Ascending aorta (tissue), 2 donors: ENCODE measurements around the gene CCDC183. TPM values are rescaled to one million over a fixed set of nuclear protein-coding genes. Genes with fewer than 3 reads are reported as not detected.

Experiments
- DNase-seq, 2 donors: peaks; one replicate each; pipeline ENCODE4 v3.0.0-alpha.2; 2019; ENCODE audit warnings: low spot score in 2 of 2
- H3K27ac ChIP-seq, 2 donors: fragments of 200-600 bp; sonication (generic); one replicate each; pipeline ENCODE4 v1.5.1; 2016 to 2017; ENCODE audit warnings: mild to moderate bottlenecking in 1 of 2
- H3K27me3 ChIP-seq: fragments of 200-600 bp; sonication (generic); one replicate; pipeline ENCODE4 v1.5.1; 2017
- H3K36me3 ChIP-seq, 2 donors: fragments of 200-600 bp; sonication (generic); one replicate each; pipeline ENCODE4 v1.5.1; 2016
- H3K4me1 ChIP-seq, 2 donors: fragments of 200-600 bp; sonication (generic); one replicate each; pipeline ENCODE4 v1.5.1; 2016 to 2017; ENCODE audit warnings: mild to moderate bottlenecking in 1 of 2
- H3K4me3 ChIP-seq, 2 donors: fragments of 200-600 bp; sonication (generic); one replicate each; pipeline ENCODE4 v1.5.1; 2016 to 2017; ENCODE audit warnings: mild to moderate bottlenecking in 1 of 2
- H3K9me3 ChIP-seq, 2 donors: fragments of 200-600 bp; sonication (generic); one replicate each; pipeline ENCODE4 v1.5.1; 2016
- intact Hi-C: fragments of 100-400 bp; cut with DNase I; formaldehyde crosslinking; loops from one replicate; pipeline ENCODE4 v1.15.1; 2023
- total RNA-seq: library from RNA; depleted of rRNA; stranded (reverse); fragments of >200 nt; gene quantifications from one replicate; pipeline ENCODE4 v1.1.0, GENCODE V29; 2016
- TF ChIP-seq, protein P1 (sequence below), 3 experiments: fragments of 200-600 bp in 2 of 3; fragments of 450-650 bp in 1 of 3; sonication (generic) in 2 of 3; IDR thresholded peaks; one replicate each; pipeline ENCODE4 v1.5.1; 2016 to 2019; ENCODE audit warnings: antibody characterized with exemption in 3 of 3, mild to moderate bottlenecking in 1 of 3, moderate library complexity in 1 of 3

Gene CCDC183
- not detected for total RNA-seq

GRCh38 chr9:136796238-136796774 lies at the start of gene CCDC183:
TSS of gene CCDC183 (plus strand) at chr9:136796338. CDS start at chr9:136796398, 60 bp downstream.
- H3K4me3 ChIP-seq = no peak within 1 kb of the TSS
- no peak within 1 kb of the TSS for H3K27ac ChIP-seq
- intact Hi-C loops = loop anchor here (10.0 kb wide), 1 partner anchor 428 kb away; the partner anchor contains the start of genes CYSRT1, RNF208 and RNF224
- TF ChIP-seq, protein P1, sequence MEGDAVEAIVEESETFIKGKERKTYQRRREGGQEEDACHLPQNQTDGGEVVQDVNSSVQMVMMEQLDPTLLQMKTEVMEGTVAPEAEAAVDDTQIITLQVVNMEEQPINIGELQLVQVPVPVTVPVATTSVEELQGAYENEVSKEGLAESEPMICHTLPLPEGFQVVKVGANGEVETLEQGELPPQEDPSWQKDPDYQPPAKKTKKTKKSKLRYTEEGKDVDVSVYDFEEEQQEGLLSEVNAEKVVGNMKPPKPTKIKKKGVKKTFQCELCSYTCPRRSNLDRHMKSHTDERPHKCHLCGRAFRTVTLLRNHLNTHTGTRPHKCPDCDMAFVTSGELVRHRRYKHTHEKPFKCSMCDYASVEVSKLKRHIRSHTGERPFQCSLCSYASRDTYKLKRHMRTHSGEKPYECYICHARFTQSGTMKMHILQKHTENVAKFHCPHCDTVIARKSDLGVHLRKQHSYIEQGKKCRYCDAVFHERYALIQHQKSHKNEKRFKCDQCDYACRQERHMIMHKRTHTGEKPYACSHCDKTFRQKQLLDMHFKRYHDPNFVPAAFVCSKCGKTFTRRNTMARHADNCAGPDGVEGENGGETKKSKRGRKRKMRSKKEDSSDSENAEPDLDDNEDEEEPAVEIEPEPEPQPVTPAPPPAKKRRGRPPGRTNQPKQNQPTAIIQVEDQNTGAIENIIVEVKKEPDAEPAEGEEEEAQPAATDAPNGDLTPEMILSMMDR (IDR thresholded peaks at IDR 0.05) = no peak
- H3K9me3 ChIP-seq = no peaks in the 10 kb centered on the region
- peaks cover 11% of the 10 kb centered on the region for H3K27me3 ChIP-seq
- H3K4me1 ChIP-seq = peaks cover 7 to 24% of the 10 kb centered on the region in 2 donors
- no peak for DNase-seq
- H3K36me3 ChIP-seq = no peaks in the 10 kb centered on the region

DNA sequence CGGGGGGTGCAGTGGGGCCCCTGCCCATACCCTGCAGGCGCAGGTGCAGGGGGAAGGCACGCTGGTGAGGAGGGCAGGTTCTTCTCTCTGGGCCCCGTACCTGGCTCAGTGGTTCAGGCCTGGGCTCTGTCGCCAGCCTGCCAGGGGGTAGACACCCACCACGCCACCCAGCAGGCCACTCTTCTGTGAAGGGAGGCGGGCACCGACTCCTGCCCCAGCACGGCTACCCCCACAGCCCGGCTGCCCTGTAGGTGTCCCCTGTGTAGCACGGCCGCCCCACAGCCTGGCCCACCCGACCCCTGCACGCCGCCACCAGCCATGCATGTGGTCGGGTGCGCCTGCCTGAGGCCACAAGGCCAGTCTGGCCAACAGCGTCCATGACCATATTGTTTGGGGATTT lies 49.5 kb upstream of the CCDC183 start:
- intact Hi-C loops = no loop called here
- TF ChIP-seq, protein P1 (IDR thresholded peaks at IDR 0.05) = no peak
- Histone ChIP-seq H3K4me3 (no peak overlapping the region), H3K36me3 (no peaks in the 10 kb centered on the region), H3K27ac (no peak overlapping the region), H3K9me3 (no peaks in the 10 kb centered on the region), H3K27me3 (peaks cover 10% of the 10 kb centered on the region), H3K4me1 (no peaks in the 10 kb centered on the region)
- DNase-seq = no peak

DNA sequence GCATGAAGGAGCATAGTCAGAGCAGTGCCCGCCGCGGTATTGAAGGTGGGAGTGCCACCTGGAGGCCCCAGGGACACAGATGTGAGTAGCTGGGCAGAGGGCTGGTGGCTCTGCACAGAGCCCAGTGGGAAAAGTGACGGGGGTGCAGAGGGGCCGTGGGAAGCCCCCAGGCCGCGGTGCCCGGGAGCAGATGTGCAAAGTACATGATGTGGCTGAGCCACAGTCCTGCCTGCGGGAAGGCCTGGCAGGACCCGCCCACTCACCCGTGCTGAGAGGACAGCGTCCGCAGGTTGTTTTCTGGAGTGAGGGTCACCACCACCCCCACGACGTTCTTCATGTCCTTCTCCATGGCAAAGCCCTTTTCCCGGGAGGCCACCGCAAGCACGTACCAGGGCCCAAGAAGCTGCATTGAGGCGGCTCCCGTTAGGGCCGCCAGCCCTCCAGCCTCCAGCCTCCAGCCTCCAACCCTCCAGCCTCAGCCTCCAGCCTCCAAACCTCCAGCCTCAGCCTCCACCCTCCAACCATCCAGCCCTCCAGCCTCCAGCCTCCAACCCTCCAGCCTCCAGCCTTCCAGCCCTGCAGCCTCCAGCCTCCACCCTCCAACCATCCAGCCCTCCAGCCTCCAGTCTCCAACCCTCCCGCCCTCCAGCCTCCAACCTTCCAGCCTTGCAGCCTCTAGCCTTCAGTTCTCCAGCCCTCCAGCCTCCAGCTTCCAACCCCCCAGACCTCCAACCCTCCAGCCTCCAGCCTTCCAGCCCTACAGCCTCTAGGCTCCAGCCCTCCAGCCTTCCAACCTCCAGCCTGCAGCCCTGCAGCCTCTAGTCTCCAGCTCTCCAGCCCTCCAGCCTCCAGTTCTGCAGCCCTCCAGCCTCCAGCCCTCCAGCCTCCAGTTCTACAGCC lies 48.7 kb upstream of the CCDC183 start:
- Histone ChIP-seq H3K27ac (no peak overlapping the region), H3K27me3 (peaks cover 5% of the 10 kb centered on the region), H3K4me1 (no peaks in the 10 kb centered on the region), H3K4me3 (no peak overlapping the region), H3K36me3 (no peaks in the 10 kb centered on the region), H3K9me3 (no peaks in the 10 kb centered on the region)
- TF ChIP-seq, protein P1 (IDR thresholded peaks at IDR 0.05) = no peak
- no peak for DNase-seq
- intact Hi-C loops = no loop called here

DNA sequence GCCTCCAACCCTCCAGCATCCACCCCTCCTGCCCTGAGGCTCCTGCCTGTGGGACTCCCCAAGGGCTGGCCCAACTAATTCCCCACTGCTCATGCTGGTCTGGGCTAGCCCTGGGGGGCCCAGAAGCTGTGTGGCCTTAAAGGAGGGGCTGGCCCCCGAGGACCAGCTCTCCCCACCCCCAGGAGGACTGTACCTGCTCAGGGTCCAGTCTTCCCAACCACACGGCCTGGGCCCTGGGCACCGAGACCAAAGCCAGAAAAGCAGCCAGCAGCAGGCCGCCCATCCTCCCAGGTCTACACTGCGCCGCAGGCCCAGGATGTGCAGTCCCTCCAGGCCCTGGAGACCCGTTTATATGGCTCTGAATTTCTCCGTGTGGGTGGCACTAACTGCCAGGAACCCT lies 47.9 kb upstream of the CCDC183 start, which contains the start of gene LCN6:
LCN6 (minus strand) TSS at position 325 of the 400 bp plus-strand sequence; CDS start at position 283, 42 bp downstream.
- Histone ChIP-seq H3K27me3 (no peaks in the 10 kb centered on the region), H3K9me3 (no peaks in the 10 kb centered on the region), H3K4me1 (no peaks in the 10 kb centered on the region), H3K36me3 (no peaks in the 10 kb centered on the region), H3K4me3 (no peak within 1 kb of the TSS), H3K27ac (no peak within 1 kb of the TSS)
- no peak for DNase-seq
- intact Hi-C loops = no loop called here
- TF ChIP-seq, protein P1 (IDR thresholded peaks at IDR 0.05) = no peak

DNA sequence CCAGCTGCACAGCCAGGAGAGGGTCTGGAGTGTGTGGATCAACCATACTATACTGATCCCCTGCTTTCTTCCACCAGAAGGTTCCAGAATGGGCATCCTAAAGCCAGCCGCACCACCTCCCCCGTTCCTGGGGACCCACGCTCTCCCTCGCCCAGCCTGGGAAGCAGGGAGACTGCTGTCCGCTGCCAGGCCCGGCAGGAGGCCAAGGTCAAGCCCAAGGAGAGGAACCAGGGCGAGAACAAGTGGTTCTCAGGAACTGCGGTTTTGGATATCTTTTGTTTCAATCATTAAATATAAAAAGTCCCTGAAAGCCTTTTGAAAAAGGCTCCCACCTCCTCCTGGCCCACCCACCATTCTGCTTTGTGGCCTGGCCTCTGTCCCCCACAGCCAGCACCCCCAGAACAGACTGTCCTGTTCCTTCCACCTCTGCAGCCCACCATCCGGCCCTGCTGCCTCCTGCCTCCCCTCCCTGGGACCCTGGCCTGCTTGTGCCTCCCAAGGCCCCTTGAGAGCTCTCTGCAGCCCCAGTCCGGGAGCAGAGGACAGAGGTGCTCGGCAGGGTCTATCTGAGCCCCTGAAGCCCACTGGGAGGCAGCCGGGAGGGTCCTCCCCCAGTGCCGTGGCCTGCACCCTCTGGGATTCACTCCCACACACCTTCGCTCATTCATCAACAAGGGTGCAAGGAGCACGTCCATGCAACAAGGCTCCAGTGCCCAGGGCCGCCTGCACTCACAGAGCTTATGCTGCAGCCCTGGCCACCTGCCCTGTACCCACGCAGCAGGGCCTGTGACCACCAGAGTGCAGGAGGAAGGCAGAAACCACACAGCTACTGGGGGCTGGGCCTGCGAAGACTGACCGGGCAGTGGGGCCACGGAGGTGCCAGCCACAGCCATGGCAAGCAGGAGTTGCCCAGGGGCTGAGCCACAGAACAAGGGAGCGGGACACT lies 47.2 kb upstream of the CCDC183 start:
- Histone ChIP-seq H3K36me3 (no peaks in the 10 kb centered on the region), H3K27me3 (no peaks in the 10 kb centered on the region), H3K9me3 (no peaks in the 10 kb centered on the region), H3K27ac (no peak overlapping the region), H3K4me1 (no peaks in the 10 kb centered on the region), H3K4me3 (no peak overlapping the region)
- TF ChIP-seq, protein P1 (IDR thresholded peaks at IDR 0.05) = no peak
- intact Hi-C loops = no loop called here
- no peak for DNase-seq
